Left cardiac atrium (tissue), 4 donors: ENCODE measurements around the gene SPPL2A. TPM values are rescaled to one million over a fixed set of nuclear protein-coding genes. Genes with fewer than 3 reads are reported as not detected.
"Not testable (repeated sequence)": the region's sequence is repeated elsewhere in the genome, so short reads cannot be mapped to it uniquely, and the experiment has no call there.

Source experiments
- ATAC-seq, 2 donors: fragments of 200-7000 bp; cut with Tn5 transposase; one replicate each; pipeline ENCODE4 v1.9.1; 2020; ENCODE audit warnings: mild to moderate bottlenecking in 2 of 2, moderate library complexity in 2 of 2
- DNase-seq: peaks from one replicate; pipeline ENCODE4 v3.0.0-alpha.2; 2020
- intact Hi-C, 2 donors: fragments of 100-400 bp; cut with DNase I; formaldehyde crosslinking; loops; one replicate each; pipeline versions ENCODE4 v1.14.1 to v1.15.1; 2022 to 2023
- long read RNA-seq: library from polyadenylated mRNA; unstranded; transcript quantifications from one replicate; pipeline ENCODE4 v2.0.0, GENCODE V29; 2021
- total RNA-seq, 2 donors: library from RNA; stranded (reverse); fragmentation: NEBNext Ultra II Directional; extraction: Animal tissue kit (Norgen Biotek cat#: 25700); gene quantifications; one replicate each; pipeline ENCODE4 v1.2.1, GENCODE V29; 2021
- donor health status: DM: no; HTN: yes; CAD: no.
- donor health status: DM: no; HTN: yes; CAD: no; lungs with severe emphysema.
- donor health status: DM: yes; HTN: yes; CAD: no.
- donor health status: Dilated cardiomyopathy.

Gene SPPL2A
- total RNA-seq: 100 to 1,000 TPM in 1 of 2 donors, 10 to 100 TPM in 1; 95.1 to 129 TPM
- long read RNA-seq, full-length matches to known transcripts: 36 of 46 reads
- long read RNA-seq, partial matches to known transcripts: 1 of 46 reads
- long read RNA-seq, other reads (novel, unspliced or antisense): 9 of 46 reads

GRCh38 chr15:50765195-50765967 is at the start of gene SPPL2A:
SPPL2A (minus strand) TSS chr15:50765706; CDS start chr15:50765533, 173 bp downstream.
- peak; percentile 93 to 97 for ATAC-seq
- DNase-seq: peak; percentile 89
- intact Hi-C loops: loop anchor here (5.0 to 10.0 kb wide), 3 partner anchors 78 to 107 kb away; partner anchors contain the start of gene TRPM7 (in 2 of the 2)

DNA sequence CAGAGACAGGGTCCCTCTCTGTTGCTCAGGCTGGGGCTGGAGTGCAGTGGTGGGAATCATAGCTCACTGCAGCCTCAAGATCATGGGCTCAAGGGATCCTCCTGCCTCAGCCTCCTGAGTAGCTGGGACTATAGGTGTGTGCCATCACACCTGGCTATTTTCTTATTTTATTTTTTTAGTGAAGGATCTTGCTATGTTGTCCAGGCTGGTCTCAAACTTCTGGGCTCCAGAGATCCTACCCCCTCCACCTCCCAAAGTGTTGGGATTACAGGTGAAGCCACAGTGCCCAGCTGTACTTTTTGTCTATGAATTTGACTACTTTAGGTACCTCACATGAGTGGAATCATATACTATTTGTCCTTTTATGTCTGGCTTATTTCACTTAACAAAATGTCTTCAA is 49.1 kb upstream of the SPPL2A start:
- ATAC-seq: no peak
- no peak for DNase-seq
- intact Hi-C loops: no loop called here

DNA sequence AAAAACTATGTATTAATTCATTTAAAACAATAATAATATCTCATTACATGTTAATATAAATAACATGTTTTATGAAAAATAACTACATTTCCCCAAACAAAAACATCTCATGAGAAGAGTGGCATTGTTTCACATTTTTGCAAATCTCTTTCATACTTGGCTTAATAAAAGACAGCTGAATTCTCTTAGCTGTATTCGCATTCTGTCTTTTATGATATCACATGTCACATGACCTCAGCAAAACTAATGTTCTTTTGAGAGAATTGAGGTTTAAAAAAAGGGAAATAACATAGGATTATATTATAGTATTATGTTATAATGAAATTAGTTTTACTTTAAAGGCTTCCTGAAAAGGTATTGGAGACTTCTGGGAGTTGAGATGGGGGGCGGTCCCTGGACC is 48.4 kb upstream of the SPPL2A start:
- DNase-seq (no peak), ATAC-seq (no peak)
- intact Hi-C loops: no loop called here

DNA sequence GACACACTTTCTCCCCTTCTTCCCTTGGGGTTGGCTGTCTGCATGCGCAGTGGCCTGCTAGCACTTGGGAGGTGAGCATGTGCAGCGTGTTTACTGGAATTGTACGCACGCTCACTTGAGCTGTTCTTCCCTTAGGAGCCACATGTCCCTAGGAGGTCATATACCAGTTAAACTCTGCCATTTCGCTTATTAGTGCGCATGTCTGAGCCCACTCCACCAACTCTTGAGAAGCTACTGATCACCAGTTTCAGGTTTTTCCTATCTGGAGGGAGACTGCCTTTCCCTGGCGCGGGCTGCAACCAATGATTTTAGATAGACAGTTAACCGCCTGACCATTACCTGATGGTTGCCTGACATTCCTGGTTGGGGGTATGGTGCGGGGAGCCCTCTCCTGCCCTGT is 47.6 kb upstream of the SPPL2A start:
- DNase-seq: no peak
- intact Hi-C loops: no loop called here
- no peak for ATAC-seq

- DNase-seq, ATAC-seq, intact Hi-C loops: not testable (repeated sequence)
Observed at GRCh38 chr15:50812181-50812506, 46.6 kb upstream of the SPPL2A start.

GRCh38 chr15:50811461-50812180 is 46.1 kb upstream of the SPPL2A start:
- DNase-seq, ATAC-seq, intact Hi-C loops: not testable (repeated sequence)

GRCh38 chr15:50810128-50810527 is 44.6 kb upstream of the SPPL2A start:
- ATAC-seq (no peak), DNase-seq (no peak)
- intact Hi-C loops: no loop called here

DNA sequence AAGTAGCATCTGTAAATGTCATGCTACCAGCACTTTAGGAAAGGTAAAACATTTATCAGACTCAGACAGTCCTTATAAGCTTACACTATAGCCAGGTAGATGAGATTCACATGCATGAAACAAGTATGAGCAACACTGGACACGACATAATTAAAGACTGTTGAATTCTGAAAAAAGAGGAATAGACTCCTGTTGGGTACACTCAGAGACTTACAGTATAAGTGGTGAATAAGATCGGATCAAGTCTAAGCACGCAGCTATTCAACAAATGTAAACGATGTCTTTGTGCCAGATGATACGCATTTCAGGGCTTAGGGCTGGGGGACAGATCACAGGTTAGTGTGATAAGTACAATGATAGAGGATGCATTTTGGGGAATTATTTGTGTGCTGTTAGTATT is 43.2 kb upstream of the SPPL2A start:
- DNase-seq (no peak), ATAC-seq (no peak)
- intact Hi-C loops: no loop called here

DNA sequence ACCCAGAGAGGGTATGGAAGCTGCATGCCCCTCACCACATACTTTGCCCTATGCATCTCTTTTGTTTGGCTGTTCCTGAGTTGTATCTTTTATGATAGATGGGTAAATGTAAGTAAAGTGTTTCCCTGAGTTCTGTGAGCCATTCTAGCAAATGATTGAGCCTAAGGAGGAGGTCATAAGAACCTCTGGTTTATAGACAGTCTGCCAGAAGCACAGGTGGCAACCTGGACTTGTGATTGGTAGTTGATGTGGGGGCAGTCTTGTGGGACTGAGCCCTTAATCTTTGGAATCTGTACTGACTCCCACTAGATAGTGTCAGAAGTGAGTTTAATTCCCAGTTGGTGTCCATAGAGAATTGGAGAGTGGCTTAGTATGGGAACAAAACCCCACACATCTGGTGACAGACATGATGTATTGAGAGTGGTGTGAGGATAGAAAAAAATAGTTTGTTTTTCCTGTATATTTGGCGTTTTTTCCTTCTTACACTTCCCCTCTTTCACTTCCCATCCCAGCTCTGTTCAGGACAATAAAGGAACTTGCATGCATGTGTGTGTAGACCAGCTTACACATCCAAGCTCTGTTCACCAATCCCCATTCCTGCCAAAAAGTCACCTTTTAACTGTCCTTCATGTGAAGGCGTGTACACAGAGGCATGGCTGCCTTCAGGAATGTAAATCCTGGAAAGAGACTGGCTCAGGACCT is 38.1 kb upstream of the SPPL2A start:
- ATAC-seq: no peak
- intact Hi-C loops: no loop called here
- no peak for DNase-seq

DNA sequence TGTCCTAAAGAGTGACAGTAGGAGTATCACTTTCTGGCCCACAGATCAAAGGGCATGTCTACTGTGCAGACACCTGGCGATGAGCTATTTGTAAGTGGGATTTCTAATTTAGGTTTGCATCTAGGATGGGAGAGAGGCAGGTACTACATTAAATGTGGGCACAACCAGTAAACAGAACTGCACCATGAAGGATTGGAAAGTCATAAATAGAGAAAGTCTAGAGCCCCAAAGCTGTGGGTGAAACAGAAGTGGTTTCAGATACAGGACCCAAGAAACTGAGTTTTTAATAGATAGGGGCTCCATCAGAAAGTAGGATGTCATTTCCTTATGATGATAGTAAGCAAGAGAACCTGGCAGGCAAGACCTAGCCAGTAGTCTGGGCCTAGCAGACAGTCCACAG is 35.2 kb upstream of the SPPL2A start:
- ATAC-seq (no peak), DNase-seq (no peak)
- intact Hi-C loops: no loop called here

DNA sequence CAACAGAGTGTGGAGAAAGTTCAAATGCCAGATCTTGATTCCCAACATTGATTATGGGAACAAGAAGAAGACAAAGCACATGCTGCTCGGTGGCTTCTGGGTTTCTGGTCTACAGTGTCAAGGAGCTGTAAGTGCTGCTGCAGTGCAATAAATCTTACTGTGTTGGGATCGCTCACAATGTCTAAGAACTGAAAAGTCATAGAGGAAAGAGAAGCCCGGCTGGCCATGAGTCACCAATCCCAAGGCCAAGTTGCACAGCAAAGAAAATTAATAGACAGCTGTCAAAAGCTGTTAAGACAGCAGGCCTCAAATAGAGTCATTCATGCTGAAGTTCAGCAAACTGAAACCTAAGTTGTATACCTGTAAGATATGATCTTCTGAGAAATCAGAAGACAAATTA is 33.2 kb upstream of the SPPL2A start:
- intact Hi-C loops: no loop called here
- DNase-seq: no peak
- ATAC-seq: no peak

GRCh38 chr15:50797926-50798325 is 32.4 kb upstream of the SPPL2A start:
- no peak for ATAC-seq
- no peak for DNase-seq
- intact Hi-C loops: no loop called here

DNA sequence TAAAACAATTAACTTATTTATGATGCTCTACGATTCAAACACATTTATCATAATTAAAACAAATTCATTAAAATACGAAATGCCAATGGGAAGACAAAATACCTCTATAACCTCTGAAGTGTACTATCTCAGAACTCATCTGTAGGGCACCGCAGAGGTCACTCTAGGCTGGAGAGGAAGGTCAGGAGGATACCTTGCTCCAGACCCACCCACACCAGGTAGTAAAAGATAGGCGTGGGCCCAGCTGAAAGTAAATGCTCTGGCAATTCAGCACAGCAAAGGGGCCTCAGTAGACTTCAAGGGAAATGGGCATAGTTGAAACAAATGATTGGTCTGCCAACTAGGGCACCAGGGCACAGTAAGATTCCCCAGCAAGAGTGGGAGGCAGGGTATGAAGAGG is 26.0 kb upstream of the SPPL2A start:
- intact Hi-C loops: no loop called here
- ATAC-seq (no peak), DNase-seq (no peak)

GRCh38 chr15:50790778-50791453 is 25.4 kb upstream of the SPPL2A start:
- ATAC-seq (no peak), DNase-seq (no peak)
- intact Hi-C loops: no loop called here

- ATAC-seq (no peak), DNase-seq (no peak)
- intact Hi-C loops: loop anchor here in 1 of 2 donors (10.0 kb wide), 1 partner anchor 78 kb away; no protein-coding TSS in a partner anchor
Observed at GRCh38 chr15:50786871-50787270, 21.4 kb upstream of the SPPL2A start.

- DNase-seq (no peak), ATAC-seq (no peak)
- intact Hi-C loops: loop anchor here in 1 of 2 donors (10.0 kb wide), 1 partner anchor 78 kb away; no protein-coding TSS in a partner anchor
Observed at GRCh38 chr15:50786438-50786837, 20.9 kb upstream of the SPPL2A start.

DNA sequence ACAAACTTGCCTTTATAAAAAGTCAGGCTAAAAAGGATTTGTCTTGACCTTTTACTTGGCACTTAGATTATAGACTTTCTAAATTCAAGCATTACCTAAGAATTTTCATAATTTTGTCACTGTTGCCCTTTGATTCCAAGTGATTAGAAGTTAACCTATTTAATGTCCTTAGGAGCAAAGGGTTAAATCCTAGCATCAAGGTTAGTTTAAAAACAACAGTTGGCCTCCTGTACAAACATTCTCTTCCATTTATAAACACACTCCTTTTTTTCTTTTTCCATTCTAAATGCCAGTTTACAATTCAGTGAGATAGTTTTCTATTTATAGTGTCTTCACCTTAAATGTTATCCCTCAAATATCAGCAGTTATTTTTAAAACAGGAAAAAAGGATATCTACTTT is 18.4 kb upstream of the SPPL2A start:
- intact Hi-C loops: loop anchor here in 1 of 2 donors (10.0 kb wide), 1 partner anchor 81 kb away; no protein-coding TSS in a partner anchor
- ATAC-seq: no peak
- no peak for DNase-seq

DNA sequence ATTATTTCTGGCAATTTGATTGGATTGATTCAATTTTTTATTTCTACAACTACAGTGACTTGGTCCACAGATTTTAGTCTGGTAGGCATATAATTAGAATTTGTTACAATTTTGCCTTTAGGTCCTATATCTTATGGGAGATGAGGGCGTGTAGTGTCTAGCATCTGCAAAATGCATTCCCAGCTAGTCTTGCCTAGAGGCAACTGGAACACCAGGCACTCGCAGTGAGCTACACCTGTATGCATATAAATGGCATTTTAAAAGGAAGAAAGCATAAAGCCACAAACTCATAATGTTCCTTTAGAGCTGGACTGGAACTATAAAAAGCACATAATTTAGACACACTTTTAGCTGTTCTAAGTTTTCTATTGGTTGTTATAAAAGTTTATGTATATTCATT is 17.9 kb upstream of the SPPL2A start:
- DNase-seq: no peak
- ATAC-seq: no peak
- intact Hi-C loops: loop anchor here in 1 of 2 donors (10.0 kb wide), 1 partner anchor 81 kb away; no protein-coding TSS in a partner anchor

- intact Hi-C loops: no loop called here
- DNase-seq: no peak
- ATAC-seq: no peak
Observed at GRCh38 chr15:50778086-50778485, 12.6 kb upstream of the SPPL2A start.
